H1 (cell line): ENCODE data around the gene BABAM2. TPM values are rescaled to one million over a fixed set of nuclear protein-coding genes. Genes with fewer than 3 reads are reported as not detected.

Experiments used
- CTCF ChIA-PET: fragments of 300-600 bp; sonication (Branson Sonifier 250); formaldehyde crosslinking; loops from one replicate; lab custom pipeline; 2021; ENCODE audit not compliant: partially characterized antibody; lab: Charles Lee
- POLR2A ChIA-PET: fragments of 300-600 bp; sonication (Branson Sonifier 250); formaldehyde crosslinking; loops from one replicate; lab custom pipeline; 2021; ENCODE audit warnings: inconsistent platforms; ENCODE audit not compliant: partially characterized antibody; lab: Charles Lee
- DNase-seq, 2 experiments: peaks; one replicate each; pipeline versions ENCODE4 v3.0.0 to v3.0.0-alpha.2; 2010 to 2022; ENCODE audit warnings: low spot score in 2 of 2, low read depth in 1 of 2, mixed read lengths in 1 of 2
- FAIRE-seq: peaks from 2 replicates; lab custom pipeline; 2011; peaks lifted over from hg19 to GRCh38; lab: Jason Lieb, UNC
- H2AFZ ChIP-seq: 2 replicates; pipeline ENCODE4 v1.8.1; 2012; ENCODE audit warnings: low read length, inconsistent platforms
- H2AK5ac ChIP-seq: 2 replicates; pipeline ENCODE4 v1.6.1; 2013; ENCODE audit warnings: low read depth, low read length
- H2BK120ac ChIP-seq: replicated peaks from 2 replicates; pipeline ENCODE3; 2013; ENCODE audit warnings: low read depth, low read length, inconsistent platforms
- H2BK12ac ChIP-seq: 2 replicates; pipeline ENCODE4 v1.6.1; 2013; ENCODE audit warnings: low read depth, low read length
- H2BK15ac ChIP-seq: 2 replicates; pipeline ENCODE4 v1.6.1; 2013; ENCODE audit warnings: low read length
- H2BK20ac ChIP-seq: 2 replicates; pipeline ENCODE4 v1.6.1; 2013; ENCODE audit warnings: low read length
- H2BK5ac ChIP-seq: 2 replicates; pipeline ENCODE4 v1.6.1; 2013; ENCODE audit warnings: low read depth, low read length
- H3K14ac ChIP-seq: 2 replicates; pipeline ENCODE4 v1.6.1; 2013; ENCODE audit warnings: inconsistent platforms; ENCODE audit not compliant: insufficient read length
- H3K18ac ChIP-seq: 2 replicates; pipeline ENCODE4 v1.6.1; 2013; ENCODE audit warnings: low read length; ENCODE audit errors: extremely low read depth
- H3K23ac ChIP-seq: 2 replicates; pipeline ENCODE4 v1.6.1; 2013; ENCODE audit warnings: inconsistent platforms; ENCODE audit not compliant: insufficient read length
- H3K23me2 ChIP-seq: 2 replicates; pipeline ENCODE4 v1.6.1; 2013; ENCODE audit warnings: low read depth, low read length
- H3K27ac ChIP-seq: 2 replicates; pipeline ENCODE4 v1.6.1; 2011; ENCODE audit warnings: low read depth, low read length, inconsistent platforms
- H3K27me3 ChIP-seq, 4 experiments: replicated peaks in 1 of 4; 1 replicate in 1 of 4; 2 replicates in 3 of 4; pipeline versions ENCODE4 v1.6.1 to v1.8.1; 2011 to 2013; ENCODE audit warnings: low read length in 3 of 4, mild to moderate bottlenecking in 3 of 4, inconsistent platforms in 2 of 4, mixed read lengths in 2 of 4, moderate library complexity in 1 of 4; ENCODE audit not compliant: control insufficient read depth in 3 of 4, insufficient read depth in 3 of 4; ENCODE audit errors: extremely low read depth in 1 of 4
- H3K36me3 ChIP-seq, 4 experiments: 2 replicates each; pipeline versions ENCODE4 v1.6.1 to v1.8.1; 2011 to 2013; ENCODE audit warnings: mild to moderate bottlenecking in 4 of 4, low read length in 3 of 4, moderate library complexity in 2 of 4, control low read depth in 1 of 4, inconsistent platforms in 1 of 4; ENCODE audit not compliant: insufficient read depth in 4 of 4, control insufficient read depth in 2 of 4
- H3K4ac ChIP-seq: replicated peaks from 2 replicates; pipeline ENCODE3; 2013; ENCODE audit warnings: low read length, low read depth, mixed read lengths, inconsistent platforms; ENCODE audit not compliant: insufficient read length
- H3K4me1 ChIP-seq, 4 experiments: replicated peaks in 1 of 4; 1 replicate in 1 of 4; 2 replicates in 3 of 4; pipeline versions ENCODE4 v1.6.1 to v1.8.1; 2011 to 2013; ENCODE audit warnings: low read length in 3 of 4, inconsistent platforms in 2 of 4, mixed read lengths in 1 of 4; ENCODE audit not compliant: insufficient read depth in 4 of 4, control insufficient read depth in 3 of 4
- H3K4me2 ChIP-seq, 2 experiments: 2 replicates each; pipeline versions ENCODE4 v1.6.1 to v1.8.1; 2011 to 2013; ENCODE audit warnings: low read depth in 2 of 2, low read length in 2 of 2, control low read depth in 1 of 2, inconsistent platforms in 1 of 2, mild to moderate bottlenecking in 1 of 2; ENCODE audit not compliant: insufficient read depth in 1 of 2
- H3K4me3 ChIP-seq, 4 experiments: fragments of 200-600, 300-600 bp in 1 of 4; sonication (generic), shearing (Covaris generic), sonication (Bioruptor Twin) in 1 of 4; 2 replicates each; pipeline versions ENCODE4 v1.5.1 to v1.8.1; 2011 to 2016; ENCODE audit warnings: low read length in 4 of 4, low read depth in 3 of 4, control low read depth in 2 of 4, inconsistent platforms in 2 of 4, mild to moderate bottlenecking in 2 of 4, mixed read lengths in 1 of 4, moderate library complexity in 1 of 4; ENCODE audit not compliant: insufficient read depth in 2 of 4; ENCODE audit errors: extremely low read depth in 1 of 4
- H3K56ac ChIP-seq: replicated peaks from 2 replicates; pipeline ENCODE3; 2013; ENCODE audit warnings: low read depth, mild to moderate bottlenecking, mixed read lengths, low read length, inconsistent platforms; ENCODE audit not compliant: insufficient read length
- H3K79me1 ChIP-seq: 2 replicates; pipeline ENCODE4 v1.6.1; 2013; ENCODE audit warnings: low read depth, low read length, control low read depth
- H3K79me2 ChIP-seq, 2 experiments: 2 replicates each; pipeline versions ENCODE4 v1.6.1 to v1.8.1; 2012 to 2013; ENCODE audit warnings: low read length in 2 of 2, mild to moderate bottlenecking in 2 of 2, inconsistent platforms in 1 of 2; ENCODE audit not compliant: insufficient read depth in 2 of 2, control insufficient read depth in 1 of 2
- H3K9ac ChIP-seq, 4 experiments: replicated peaks in 1 of 4; 1 replicate in 1 of 4; 2 replicates in 3 of 4; pipeline versions ENCODE4 v1.6.1 to v1.8.1; 2011 to 2013; ENCODE audit warnings: low read depth in 3 of 4, low read length in 3 of 4, control low read depth in 2 of 4, mild to moderate bottlenecking in 2 of 4, moderate library complexity in 2 of 4, inconsistent platforms in 1 of 4; ENCODE audit errors: extremely low read depth in 1 of 4
- H3K9me3 ChIP-seq, 2 experiments: 2 replicates each; pipeline versions ENCODE4 v1.6.1 to v1.8.1; 2012 to 2013; ENCODE audit warnings: mild to moderate bottlenecking in 2 of 2, moderate library complexity in 2 of 2, control low read depth in 1 of 2, inconsistent platforms in 1 of 2, low read depth in 1 of 2, low read length in 1 of 2, mixed read lengths in 1 of 2; ENCODE audit not compliant: insufficient read depth in 2 of 2
- H4K20me1 ChIP-seq, 2 experiments: replicated peaks in 1 of 2; 2 replicates each; pipeline versions ENCODE3 to v1.8.1; 2011 to 2013; ENCODE audit warnings: inconsistent platforms in 2 of 2, low read length in 2 of 2, mild to moderate bottlenecking in 1 of 2; ENCODE audit not compliant: insufficient read depth in 2 of 2, control insufficient read depth in 1 of 2
- H4K5ac ChIP-seq: 2 replicates; pipeline ENCODE4 v1.6.1; 2013; ENCODE audit warnings: low read length, low read depth, mixed read lengths, inconsistent platforms; ENCODE audit not compliant: insufficient read length
- H4K8ac ChIP-seq: 2 replicates; pipeline ENCODE4 v1.8.0; 2013; ENCODE audit warnings: mild to moderate bottlenecking, moderate library complexity, low read length, inconsistent platforms; ENCODE audit not compliant: insufficient read depth; ENCODE audit errors: extremely low read depth
- H4K91ac ChIP-seq: replicated peaks from 2 replicates; pipeline ENCODE3; 2013; ENCODE audit warnings: low read length, mixed read lengths, inconsistent platforms; ENCODE audit not compliant: insufficient read length
- SAP30 ChIP-seq: fragments of 300-600 bp; sonication (generic); IDR thresholded peaks from 2 replicates; pipeline ENCODE4 v1.7.1; 2012; ENCODE audit warnings: low read length, moderate library complexity, mild to moderate bottlenecking, inconsistent platforms; ENCODE audit not compliant: insufficient read depth, insufficient replicate concordance
- SP2 ChIP-seq: IDR thresholded peaks from 2 replicates; pipeline ENCODE4 v1.6.1; 2012; ENCODE audit warnings: mild to moderate bottlenecking, low read length, inconsistent platforms
- YY1 ChIP-seq: IDR thresholded peaks from 2 replicates; pipeline ENCODE4 v1.6.1; 2011; ENCODE audit warnings: low read depth, mild to moderate bottlenecking, low read length
- WGBS, 2 experiments: shearing (Covaris generic) in 1 of 2; methylation state at CpG; one replicate each; pipeline versions ENCODE4 v1.1.6 to v1.1.7; 2013 to 2015; ENCODE audit warnings: low lambda C conversion rate in 2 of 2, mixed read lengths in 2 of 2, inconsistent platforms in 1 of 2, low coverage in 1 of 2, missing lambda C conversion rate in 1 of 2; ENCODE audit not compliant: insufficient replicate concordance in 2 of 2, insufficient coverage in 1 of 2, insufficient read length in 1 of 2; ENCODE audit errors: extremely low coverage in 1 of 2, missing lambda C conversion rate in 1 of 2; 5-methylcytosine and 5-hydroxymethylcytosine counted together
- polyA plus RNA-seq, 7 experiments: library from polyadenylated mRNA; depleted of rRNA in 3 of 7; stranded (reverse) in 5 of 7; unstranded in 2 of 7; fragments of >200 nt in 5 of 7; fragments of 200-250 nt in 2 of 7; gene quantifications; 1 replicate in 5 of 7; 2 replicates in 1 of 7; 4 replicates in 1 of 7; pipeline versions ENCODE4 v1.2.1 to v1.2.3, GENCODE V29; 2011 to 2013; ENCODE audit warnings: missing spikeins in 2 of 7, mixed read lengths in 2 of 7
- total RNA-seq: library from RNA; stranded (reverse); fragmentation: NEBNext Ultra II Directional; extraction: Animal tissue kit (Norgen Biotek cat#: 25700); gene quantifications from 2 replicates; pipeline ENCODE4 v1.2.1, GENCODE V29; 2021

Gene BABAM2
- total and polyA plus RNA-seq, 2 of the 8 experiments (the other 6 are each of a cell fraction or from before 2014, with no cell fraction given), result 15.8 to 20.9 TPM

DNA sequence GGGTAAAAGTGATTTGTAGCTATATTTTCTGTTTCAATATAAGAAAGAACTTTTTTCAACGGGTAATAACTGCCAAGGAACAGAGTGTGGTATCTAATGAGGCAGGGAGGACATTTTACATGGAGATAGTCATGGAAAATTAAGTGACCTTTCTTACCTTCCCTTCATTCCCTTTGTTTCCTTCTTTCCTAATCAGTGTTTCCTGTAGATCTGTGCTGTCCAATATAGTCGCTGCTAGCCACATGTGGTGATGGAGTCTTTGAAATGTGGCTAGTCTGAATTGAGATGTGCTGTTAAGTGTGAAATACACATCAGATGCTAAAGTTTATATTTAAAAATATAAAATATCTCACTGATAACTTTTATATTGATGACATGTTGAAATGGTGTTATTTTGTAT, 81.8 kb downstream of the BABAM2 start:
- no peaks in the 10 kb centered on the region for H3K23me2 ChIP-seq
- no peak overlapping the region for H2AK5ac ChIP-seq
- no peaks in the 10 kb centered on the region for H3K27me3 ChIP-seq
- H2BK5ac ChIP-seq, result no peak overlapping the region
- H3K9me3 ChIP-seq, result peaks cover under 1 to 15% of the 10 kb centered on the region in 2 experiments; a peak in 2 of 4 replicates
- no peak for TF ChIP-seq YY1
- TF ChIP-seq SAP30, result no peak
- TF ChIP-seq SP2, result no peak
- no peak overlapping the region for H2BK120ac ChIP-seq
- H3K23ac ChIP-seq, result no peak overlapping the region
- no peak overlapping the region for H2BK20ac ChIP-seq
- H4K5ac ChIP-seq, result no peak overlapping the region
- H3K56ac ChIP-seq, result no peak overlapping the region
- ChIA-PET POLR2A (no interaction called here), CTCF (interaction anchor here (0.6 to 1.9 kb wide), 4 partner anchors 9 to 442 kb away, joined by 4 to 5 read pairs (median 5); no protein-coding TSS in a partner anchor)
- no peak for DNase-seq
- H3K18ac ChIP-seq, result no peak overlapping the region
- no peak overlapping the region for H4K8ac ChIP-seq
- no peak for FAIRE-seq
- no peaks in the 10 kb centered on the region; the same call in 1 of the 2 replicates for H3K79me1 ChIP-seq
- H4K20me1 ChIP-seq, result no peaks in the 10 kb centered on the region
- WGBS, 2 experiments, result 85% methylated on average over 2 of the region's 2 CpGs; no CpG with 5 or more reads in 1 of the 2 experiments
- no peak overlapping the region for H3K4me3 ChIP-seq
- H3K4me1 ChIP-seq, result peaks cover 0 to 2% (median 0%) of the 10 kb centered on the region in 4 experiments; a peak in 1 of 7 replicates
- no peak overlapping the region for H3K9ac ChIP-seq
- H3K36me3 ChIP-seq, result no peaks in the 10 kb centered on the region
- no peaks in the 10 kb centered on the region for H3K79me2 ChIP-seq
- H3K27ac ChIP-seq, result no peak overlapping the region
- H2BK15ac ChIP-seq, result no peak overlapping the region
- H3K4ac ChIP-seq, result no peak overlapping the region
- H4K91ac ChIP-seq, result no peak overlapping the region
- no peak overlapping the region for H3K4me2 ChIP-seq
- H2BK12ac ChIP-seq, result no peak overlapping the region
- H2AFZ ChIP-seq, result no peak overlapping the region
- no peak overlapping the region for H3K14ac ChIP-seq
